ENCODE measurements around the gene VGLL2.
"Not testable (repeated sequence)": the region's sequence is repeated elsewhere in the genome, so short reads cannot be mapped to it uniquely, and the experiment has no call there.

Gene VGLL2

GRCh38 chr6:117265410-117266256 lies at the start of gene VGLL2:
Gene VGLL2 (plus strand): TSS chr6:117265558. CDS start chr6:117265764, 206 bp downstream.
- DNase-seq: no peak

GRCh38 chr6:117222861-117223260 lies 42.5 kb upstream of the VGLL2 start:
- no peak for DNase-seq

GRCh38 chr6:117226778-117227177 lies 38.6 kb upstream of the VGLL2 start:
- no peak for DNase-seq

- no peak for DNase-seq
Observed at GRCh38 chr6:117227245-117227962, 38.0 kb upstream of the VGLL2 start.

GRCh38 chr6:117228202-117228601 lies 37.2 kb upstream of the VGLL2 start:
- DNase-seq: no peak

GRCh38 chr6:117229870-117230269 lies 35.5 kb upstream of the VGLL2 start:
- no peak for DNase-seq

GRCh38 chr6:117231466-117231865 lies 33.9 kb upstream of the VGLL2 start:
- no peak for DNase-seq

GRCh38 chr6:117232196-117232595 lies 33.2 kb upstream of the VGLL2 start:
- no peak for DNase-seq

- no peak for DNase-seq
Observed at GRCh38 chr6:117233145-117233544, 32.2 kb upstream of the VGLL2 start.

GRCh38 chr6:117237561-117237960 lies 27.8 kb upstream of the VGLL2 start:
- no peak for DNase-seq

- DNase-seq: not testable (repeated sequence)
Observed at GRCh38 chr6:117244571-117244970, 20.8 kb upstream of the VGLL2 start.

- DNase-seq: not testable (repeated sequence)
Observed at GRCh38 chr6:117244979-117245378, 20.4 kb upstream of the VGLL2 start.

- DNase-seq: no peak
Observed at GRCh38 chr6:117253785-117254184, 11.6 kb upstream of the VGLL2 start.

GRCh38 chr6:117262799-117263198 lies 2.6 kb upstream of the VGLL2 start:
- DNase-seq: no peak

GRCh38 chr6:117263353-117263927 lies 1.9 kb upstream of the VGLL2 start:
- DNase-seq: no peak

- no peak for DNase-seq
Observed at GRCh38 chr6:117264369-117264691, 1.0 kb upstream of the VGLL2 start.

- peak in 1 of 2 donors; percentile 26 for DNase-seq
Observed at GRCh38 chr6:117264692-117265409, 507 bp upstream of the VGLL2 start.

- DNase-seq: no peak
Observed at GRCh38 chr6:117266257-117267053, 1.1 kb downstream of the VGLL2 start.

GRCh38 chr6:117267054-117267347 lies 1.6 kb downstream of the VGLL2 start:
- no peak for DNase-seq

GRCh38 chr6:117267766-117268534 lies 2.6 kb downstream of the VGLL2 start:
- DNase-seq: no peak

GRCh38 chr6:117268924-117269323 lies 3.6 kb downstream of the VGLL2 start:
- DNase-seq: no peak

- DNase-seq: no peak
Observed at GRCh38 chr6:117269638-117270054, 4.3 kb downstream of the VGLL2 start.
